SK-N-SH (cell line): ENCODE measurements around the gene PTCD2. TPM values are rescaled to one million over a fixed set of nuclear protein-coding genes. Genes with fewer than 3 reads are reported as not detected.

Experiments used
- CTCF ChIA-PET: fragments of 300-600, 350-600 bp; formaldehyde crosslinking; extraction: SDS; loops from one replicate; lab custom pipeline; 2021; lab: Yijun Ruan, JAX
- POLR2A ChIA-PET: fragments of 350-600 bp; sonication (Branson Sonifier 250); formaldehyde crosslinking; extraction: SDS; loops from one replicate; lab custom pipeline; 2020; ENCODE audit warnings: antibody characterized with exemption, inconsistent platforms; lab: Yijun Ruan, JAX
- DNase-seq: peaks from one replicate; pipeline ENCODE4 v3.0.0; 2012
- H2AFZ ChIP-seq: fragments of 200-600 bp; sonication (generic); 2 replicates; pipeline ENCODE4 v1.8.1; 2016; ENCODE audit warnings: antibody characterized with exemption, mild to moderate bottlenecking, low read depth
- H3F3A ChIP-seq: fragments of 200-600 bp; sonication (generic); replicated peaks from 2 replicates; pipeline ENCODE3; 2016; ENCODE audit warnings: antibody characterized with exemption, mild to moderate bottlenecking; ENCODE audit not compliant: insufficient read depth
- H3K27ac ChIP-seq, 2 experiments: fragments of 200-500 bp in 1 of 2; fragments of 200-600 bp in 1 of 2; sonication (Bioruptor generic) in 1 of 2; sonication (generic), shearing (Covaris generic) in 1 of 2; 2 replicates each; pipeline versions ENCODE4 v1.5.1 to v1.6.1; 2014 to 2016; ENCODE audit warnings: low read depth in 2 of 2, inconsistent platforms in 1 of 2, low read length in 1 of 2, mild to moderate bottlenecking in 1 of 2, mixed read lengths in 1 of 2
- H3K27me3 ChIP-seq: fragments of 200-600 bp; sonication (generic), shearing (Covaris generic); 2 replicates; pipeline ENCODE4 v1.6.1; 2016; ENCODE audit warnings: mixed run types; ENCODE audit not compliant: insufficient read depth
- H3K36me3 ChIP-seq, 2 experiments: fragments of 200-500 bp in 1 of 2; fragments of 200-600 bp in 1 of 2; sonication (Bioruptor generic) in 1 of 2; sonication (generic) in 1 of 2; replicated peaks in 1 of 2; 2 replicates each; pipeline versions ENCODE3 to v1.5.1; 2014 to 2016; ENCODE audit warnings: low read length in 1 of 2, mild to moderate bottlenecking in 1 of 2; ENCODE audit not compliant: insufficient read depth in 2 of 2, control insufficient read depth in 1 of 2
- H3K4me1 ChIP-seq, 2 experiments: fragments of 200-500 bp in 1 of 2; fragments of 200-600 bp in 1 of 2; sonication (Bioruptor generic) in 1 of 2; sonication (generic), shearing (Covaris generic) in 1 of 2; 2 replicates each; pipeline versions ENCODE4 v1.5.1 to v1.6.1; 2014 to 2016; ENCODE audit warnings: low read depth in 1 of 2, low read length in 1 of 2, mixed run types in 1 of 2; ENCODE audit not compliant: insufficient read depth in 2 of 2, control insufficient read depth in 1 of 2
- H3K4me2 ChIP-seq: fragments of 200-600 bp; sonication (generic), shearing (Covaris generic); 2 replicates; pipeline ENCODE4 v1.6.1; 2017; ENCODE audit warnings: mixed run types
- H3K4me3 ChIP-seq, 2 experiments: fragments of 200-500 bp in 1 of 2; fragments of 200-600 bp in 1 of 2; sonication (Bioruptor generic) in 1 of 2; sonication (generic), shearing (Covaris generic) in 1 of 2; 2 replicates each; pipeline versions ENCODE4 v1.5.1 to v1.8.1; 2014 to 2016; ENCODE audit warnings: low read depth in 2 of 2, inconsistent platforms in 1 of 2, low read length in 1 of 2, mild to moderate bottlenecking in 1 of 2, mixed read lengths in 1 of 2, moderate library complexity in 1 of 2
- H3K79me2 ChIP-seq: fragments of 200-600 bp; sonication (generic); 2 replicates; pipeline ENCODE4 v1.8.1; 2017; ENCODE audit warnings: mild to moderate bottlenecking; ENCODE audit not compliant: insufficient read depth
- H3K9ac ChIP-seq: fragments of 200-600 bp; sonication (generic); 2 replicates; pipeline ENCODE4 v1.6.1; 2017; ENCODE audit warnings: mixed run types
- H3K9me2 ChIP-seq: fragments of 200-600 bp; sonication (generic); 2 replicates; pipeline ENCODE4 v1.6.1; 2017; ENCODE audit warnings: mixed run types
- H3K9me3 ChIP-seq: fragments of 200-600 bp; sonication (generic); 2 replicates; pipeline ENCODE4 v1.6.1; 2017; ENCODE audit warnings: mixed run types, mild to moderate bottlenecking, moderate library complexity
- H4K20me1 ChIP-seq: fragments of 200-600 bp; sonication (generic); 2 replicates; pipeline ENCODE4 v1.6.1; 2017; ENCODE audit warnings: mild to moderate bottlenecking, mixed run types; ENCODE audit not compliant: insufficient read depth
- CHD2 ChIP-seq: fragments of 150-350 bp; IDR thresholded peaks from 2 replicates; pipeline ENCODE4 v1.6.1; 2018; ENCODE audit warnings: low read length; ENCODE audit not compliant: partially characterized antibody
- FOXJ3 ChIP-seq: sonication (generic); formaldehyde crosslinking; IDR thresholded peaks from 2 replicates; pipeline ENCODE4 v1.5.1; 2020; ENCODE audit warnings: mild to moderate bottlenecking, missing genetic modification reagents
- JUND ChIP-seq: IDR thresholded peaks from 2 replicates; pipeline ENCODE4 v1.4.0; 2012
- MXI1 ChIP-seq: IDR thresholded peaks from 2 replicates; pipeline ENCODE4 v1.6.1; 2012; ENCODE audit warnings: mild to moderate bottlenecking, low read depth, low read length, improper control_type of control experiment
- POLR2AphosphoS5 ChIP-seq: IDR thresholded peaks from 2 replicates; pipeline ENCODE4 v1.6.1; 2012; ENCODE audit warnings: low read depth, low read length
- RXRA ChIP-seq: IDR thresholded peaks from 2 replicates; pipeline ENCODE4 v1.4.0; 2012; ENCODE audit warnings: low read depth, mild to moderate bottlenecking, borderline replicate concordance
- SMC3 ChIP-seq: IDR thresholded peaks from 2 replicates; pipeline ENCODE4 v1.6.1; 2012; ENCODE audit warnings: low read depth, low read length, improper control_type of control experiment
- TAF1 ChIP-seq: IDR thresholded peaks from 2 replicates; pipeline ENCODE4 v1.6.1; 2012; ENCODE audit warnings: low read depth, mild to moderate bottlenecking, low read length, moderate library complexity, borderline replicate concordance
- WGBS: methylation state at CpG from one replicate; pipeline ENCODE4 v1.1.6; 2017; ENCODE audit warnings: low lambda C conversion rate; 5-methylcytosine and 5-hydroxymethylcytosine counted together
- polyA plus RNA-seq, 3 experiments: library from polyadenylated mRNA; depleted of rRNA; stranded (reverse); fragments of >200 nt; gene quantifications; 2 replicates each; pipeline ENCODE4 v1.2.3, GENCODE V29; 2012
- TF ChIP-seq, protein P1 (sequence below): fragments of 150-350 bp; IDR thresholded peaks from 2 replicates; pipeline ENCODE4 v1.6.1; 2017; ENCODE audit warnings: antibody characterized with exemption, low read length, low read depth, borderline replicate concordance
- TF ChIP-seq, protein P2 (sequence below): fragments of 200-600 bp; sonication (generic); IDR thresholded peaks from 2 replicates; pipeline ENCODE4 v1.6.1; 2017; ENCODE audit warnings: antibody characterized with exemption, mild to moderate bottlenecking, moderate library complexity

PTCD2 gene
- polyA plus RNA-seq, 1 of the 3 experiments (the other 2 are of a cell fraction), result 6.7 TPM

DNA sequence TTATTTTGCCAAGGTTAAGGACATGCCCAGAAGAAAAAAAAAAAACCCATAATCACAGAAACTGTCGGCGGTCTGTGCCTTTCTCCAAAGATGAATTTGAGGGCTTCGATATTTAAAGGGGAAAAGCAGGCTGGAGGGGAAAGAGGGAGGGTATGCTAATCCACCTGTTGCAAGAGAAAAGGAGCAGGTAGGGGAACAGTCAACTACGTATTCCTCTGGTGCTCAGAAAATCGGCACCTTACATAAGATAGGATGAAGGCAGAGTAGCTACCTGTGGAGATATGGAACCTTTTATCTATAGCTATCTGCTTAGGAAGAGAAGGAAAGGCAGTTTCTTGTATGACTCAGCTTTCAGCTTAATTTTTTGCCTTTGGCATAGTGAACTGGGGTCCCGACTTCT lies 77.7 kb downstream of the PTCD2 start (continued):
- TF ChIP-seq, protein P1, sequence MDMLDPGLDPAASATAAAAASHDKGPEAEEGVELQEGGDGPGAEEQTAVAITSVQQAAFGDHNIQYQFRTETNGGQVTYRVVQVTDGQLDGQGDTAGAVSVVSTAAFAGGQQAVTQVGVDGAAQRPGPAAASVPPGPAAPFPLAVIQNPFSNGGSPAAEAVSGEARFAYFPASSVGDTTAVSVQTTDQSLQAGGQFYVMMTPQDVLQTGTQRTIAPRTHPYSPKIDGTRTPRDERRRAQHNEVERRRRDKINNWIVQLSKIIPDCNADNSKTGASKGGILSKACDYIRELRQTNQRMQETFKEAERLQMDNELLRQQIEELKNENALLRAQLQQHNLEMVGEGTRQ, result no peak
- TF ChIP-seq SMC3, result no peak
- TF ChIP-seq MXI1, result no peak

DNA sequence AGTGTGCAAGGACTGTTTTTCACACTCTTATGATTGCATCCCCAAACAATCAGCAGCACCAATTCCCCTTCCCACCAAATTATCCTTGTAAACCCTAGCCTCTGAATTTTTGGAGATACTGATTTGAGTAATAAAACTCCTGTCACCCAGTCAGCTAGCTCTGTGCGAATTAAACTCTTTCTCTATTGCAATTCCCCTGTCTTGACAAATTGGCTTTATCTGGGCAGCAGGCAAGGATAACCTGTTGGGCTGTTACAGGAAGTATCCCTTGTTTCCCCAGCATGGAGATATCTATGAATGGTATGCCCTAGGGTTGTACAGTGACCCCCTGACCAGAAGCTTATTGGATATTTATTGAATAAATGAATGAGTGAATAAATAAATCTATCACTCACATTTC lies 80.8 kb downstream of the PTCD2 start:
- no peak overlapping the region for H3K9ac ChIP-seq
- H3K9me3 ChIP-seq, result peaks cover 4% of the 10 kb centered on the region; the same call in 1 of the 2 replicates
- no peaks in the 10 kb centered on the region for H3K4me1 ChIP-seq
- ChIA-PET POLR2A (no interaction called here), CTCF (interaction anchor here (1.1 to 2.1 kb wide), 2 partner anchors 35 to 210 kb away, joined by 3 to 7 read pairs; no protein-coding TSS in a partner anchor)
- no peak overlapping the region for H3K4me3 ChIP-seq
- no peaks in the 10 kb centered on the region for H3F3A ChIP-seq
- no peak overlapping the region for H2AFZ ChIP-seq
- H3K36me3 ChIP-seq, result no peaks in the 10 kb centered on the region
- no peaks in the 10 kb centered on the region for H3K79me2 ChIP-seq
- DNase-seq, result no peak
- H3K4me2 ChIP-seq, result no peak overlapping the region
- no peak overlapping the region for H3K27ac ChIP-seq
- no peaks in the 10 kb centered on the region for H3K9me2 ChIP-seq
- no peak for TF ChIP-seq CHD2
- TF ChIP-seq RXRA, result no peak
- TF ChIP-seq, protein P2, sequence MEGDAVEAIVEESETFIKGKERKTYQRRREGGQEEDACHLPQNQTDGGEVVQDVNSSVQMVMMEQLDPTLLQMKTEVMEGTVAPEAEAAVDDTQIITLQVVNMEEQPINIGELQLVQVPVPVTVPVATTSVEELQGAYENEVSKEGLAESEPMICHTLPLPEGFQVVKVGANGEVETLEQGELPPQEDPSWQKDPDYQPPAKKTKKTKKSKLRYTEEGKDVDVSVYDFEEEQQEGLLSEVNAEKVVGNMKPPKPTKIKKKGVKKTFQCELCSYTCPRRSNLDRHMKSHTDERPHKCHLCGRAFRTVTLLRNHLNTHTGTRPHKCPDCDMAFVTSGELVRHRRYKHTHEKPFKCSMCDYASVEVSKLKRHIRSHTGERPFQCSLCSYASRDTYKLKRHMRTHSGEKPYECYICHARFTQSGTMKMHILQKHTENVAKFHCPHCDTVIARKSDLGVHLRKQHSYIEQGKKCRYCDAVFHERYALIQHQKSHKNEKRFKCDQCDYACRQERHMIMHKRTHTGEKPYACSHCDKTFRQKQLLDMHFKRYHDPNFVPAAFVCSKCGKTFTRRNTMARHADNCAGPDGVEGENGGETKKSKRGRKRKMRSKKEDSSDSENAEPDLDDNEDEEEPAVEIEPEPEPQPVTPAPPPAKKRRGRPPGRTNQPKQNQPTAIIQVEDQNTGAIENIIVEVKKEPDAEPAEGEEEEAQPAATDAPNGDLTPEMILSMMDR, result no peak
- no peak for TF ChIP-seq POLR2AphosphoS5
- no peak for TF ChIP-seq JUND
- 12% methylated on average over 1 of the region's 1 CpG for WGBS
- no peaks in the 10 kb centered on the region for H4K20me1 ChIP-seq
- no peaks in the 10 kb centered on the region for H3K27me3 ChIP-seq

GRCh38 chr5:72402381-72402890 lies 82.3 kb downstream of the PTCD2 start:
- POLR2A ChIA-PET, result no interaction called here
- Histone ChIP-seq H4K20me1 (no peaks in the 10 kb centered on the region), H3K4me3 (no peak overlapping the region), H3K9me2 (no peaks in the 10 kb centered on the region), H3K4me2 (no peak overlapping the region), H3K4me1 (no peaks in the 10 kb centered on the region), H3K9ac (no peak overlapping the region), H3K79me2 (no peaks in the 10 kb centered on the region), H3F3A (no peaks in the 10 kb centered on the region), H3K27ac (no peak overlapping the region), H3K36me3 (no peaks in the 10 kb centered on the region), H3K9me3 (peaks cover 4% of the 10 kb centered on the region; the same call in 1 of the 2 replicates), H3K27me3 (no peaks in the 10 kb centered on the region), H2AFZ (no peak overlapping the region)
- TF ChIP-seq FOXJ3 (CRISPR knock-in tag), result no peak
- TF ChIP-seq TAF1, result no peak
- CTCF ChIA-PET, result interaction anchor here (2.1 kb wide), 1 partner anchor 209 kb away, joined by 7 read pairs; no protein-coding TSS in a partner anchor
- no peak for DNase-seq
- 30% methylated on average over 2 of the region's 2 CpGs for WGBS
